Measurements from ENCODE around the gene GNPDA1. TPM values are rescaled to one million over a fixed set of nuclear protein-coding genes. Genes with fewer than 3 reads are reported as not detected.

GNPDA1 gene
- total and polyA plus RNA-seq, 2 of the 8 experiments (the other 6 are each of a cell fraction or from before 2014, with no cell fraction given) = 33.0 to 94.3 TPM

- Histone ChIP-seq H3K9me3 (ENCODE audit: insufficient read depth in 2 of 2, low read depth in 1 of 2, low read length in 1 of 2) (no peaks in the 10 kb centered on the region), H3K4ac (replicated peaks; ENCODE audit: insufficient read length, low read depth, low read length) (no peak overlapping the region), H3K56ac (replicated peaks; ENCODE audit: insufficient read length, low read depth, low read length) (no peak overlapping the region), H4K5ac (ENCODE audit: insufficient read length, low read depth, low read length) (no peak overlapping the region), H2BK15ac (ENCODE audit: low read length) (no peak overlapping the region), H2AFZ (ENCODE audit: low read length) (no peak overlapping the region), H2BK120ac (replicated peaks; ENCODE audit: low read depth, low read length) (no peak overlapping the region), H3K4me3 (ENCODE audit: extremely low read depth in 1 of 4, insufficient read depth in 2 of 4, low read depth in 3 of 4, low read length in 4 of 4) (no peak overlapping the region), H3K9ac (replicated peaks in 1 of 4; ENCODE audit: extremely low read depth in 1 of 4, low read depth in 3 of 4, low read length in 3 of 4) (no peak overlapping the region), H3K18ac (ENCODE audit: extremely low read depth, low read length) (no peak overlapping the region), H3K27ac (ENCODE audit: low read depth, low read length) (no peak overlapping the region), H2AK5ac (ENCODE audit: low read depth, low read length) (no peak overlapping the region), H3K79me2 (ENCODE audit: control insufficient read depth in 1 of 2, insufficient read depth in 2 of 2, low read length in 2 of 2) (0 out of 4 replicates have a peak, but pooled peaks cover 0 to 3% of the 10 kb centered on the region in 2 experiments), H4K8ac (ENCODE audit: extremely low read depth, insufficient read depth, low read length) (no peak overlapping the region), H3K27me3 (replicated peaks in 1 of 4; ENCODE audit: control insufficient read depth in 3 of 4, extremely low read depth in 1 of 4, insufficient read depth in 3 of 4, low read length in 3 of 4) (no peaks in the 10 kb centered on the region), H4K20me1 (replicated peaks in 1 of 2; ENCODE audit: control insufficient read depth in 1 of 2, insufficient read depth in 2 of 2, low read length in 2 of 2) (no peaks in the 10 kb centered on the region), H2BK12ac (ENCODE audit: low read depth, low read length) (no peak overlapping the region), H3K23me2 (ENCODE audit: low read depth, low read length) (no peaks in the 10 kb centered on the region), H3K36me3 (ENCODE audit: control insufficient read depth in 2 of 4, insufficient read depth in 4 of 4, low read length in 3 of 4) (peaks cover 0 to 8% (median 1%) of the 10 kb centered on the region in 4 experiments; a peak in 2 of 8 replicates), H3K23ac (ENCODE audit: insufficient read length) (no peak overlapping the region), H3K4me1 (replicated peaks in 1 of 4; ENCODE audit: control insufficient read depth in 3 of 4, insufficient read depth in 4 of 4, low read length in 3 of 4) (no peaks in the 10 kb centered on the region), H3K4me2 (ENCODE audit: insufficient read depth in 1 of 2, low read depth in 2 of 2, low read length in 2 of 2) (no peak overlapping the region), H4K91ac (replicated peaks; ENCODE audit: insufficient read length, low read length) (no peak overlapping the region), H2BK20ac (ENCODE audit: low read length) (no peak overlapping the region), H3K79me1 (ENCODE audit: low read depth, low read length) (no peaks in the 10 kb centered on the region), H2BK5ac (ENCODE audit: low read depth, low read length) (no peak overlapping the region), H3K14ac (ENCODE audit: insufficient read length) (no peak overlapping the region)
- WGBS, 2 experiments (ENCODE audit: extremely low coverage in 1 of 2, insufficient coverage in 1 of 2, insufficient read length in 1 of 2, insufficient replicate concordance in 2 of 2, low coverage in 1 of 2, low lambda C conversion rate in 2 of 2, missing lambda C conversion rate in 1 of 2) = 47% methylated on average over 2 of the region's 2 CpGs; no CpG with 5 or more reads in 1 of the 2 experiments
- DNase-seq (ENCODE audit: low read depth in 1 of 2, low spot score in 2 of 2) = peak in 1 of 2 experiments; percentile 79
- ChIA-PET POLR2A (ENCODE audit: partially characterized antibody) (interaction anchor here (0.7 kb wide), 1 partner anchor 111 kb away, joined by 3 read pairs; no protein-coding TSS in a partner anchor), CTCF (ENCODE audit: partially characterized antibody) (interaction anchor here (0.7 to 8.6 kb wide), 28 partner anchors 8 to 1728 kb away, joined by 3 to 113 read pairs (median 4); partner anchors contain the start of genes GNPDA1 and RNF14)
- peak; percentile 92 for FAIRE-seq
- no peak for TF ChIP-seq FOSL1 (IDR thresholded peaks at IDR 0.05; ENCODE audit: insufficient read depth, low read depth, low read length)
- TF ChIP-seq RNF2 (IDR thresholded peaks at IDR 0.05; ENCODE audit: borderline replicate concordance, low read depth, low read length, missing control alignments, poor library complexity, severe bottlenecking) = no peak
- no peak for TF ChIP-seq PHF8 (conservative IDR thresholded peaks at IDR 0.05; ENCODE audit: low read depth, low read length)
- TF ChIP-seq CREB1 (IDR thresholded peaks at IDR 0.05) = no peak
- no peak for TF ChIP-seq JUN (IDR thresholded peaks at IDR 0.05; ENCODE audit: low read depth, low read length)
- peak; percentile 55 to 66 for TF ChIP-seq RAD21 (IDR thresholded peaks at IDR 0.05 in 1 of 2, conservative IDR thresholded peaks at IDR 0.05 in 1 of 2; ENCODE audit: low read depth in 2 of 2, low read length in 2 of 2)
- TF ChIP-seq, protein P1, sequence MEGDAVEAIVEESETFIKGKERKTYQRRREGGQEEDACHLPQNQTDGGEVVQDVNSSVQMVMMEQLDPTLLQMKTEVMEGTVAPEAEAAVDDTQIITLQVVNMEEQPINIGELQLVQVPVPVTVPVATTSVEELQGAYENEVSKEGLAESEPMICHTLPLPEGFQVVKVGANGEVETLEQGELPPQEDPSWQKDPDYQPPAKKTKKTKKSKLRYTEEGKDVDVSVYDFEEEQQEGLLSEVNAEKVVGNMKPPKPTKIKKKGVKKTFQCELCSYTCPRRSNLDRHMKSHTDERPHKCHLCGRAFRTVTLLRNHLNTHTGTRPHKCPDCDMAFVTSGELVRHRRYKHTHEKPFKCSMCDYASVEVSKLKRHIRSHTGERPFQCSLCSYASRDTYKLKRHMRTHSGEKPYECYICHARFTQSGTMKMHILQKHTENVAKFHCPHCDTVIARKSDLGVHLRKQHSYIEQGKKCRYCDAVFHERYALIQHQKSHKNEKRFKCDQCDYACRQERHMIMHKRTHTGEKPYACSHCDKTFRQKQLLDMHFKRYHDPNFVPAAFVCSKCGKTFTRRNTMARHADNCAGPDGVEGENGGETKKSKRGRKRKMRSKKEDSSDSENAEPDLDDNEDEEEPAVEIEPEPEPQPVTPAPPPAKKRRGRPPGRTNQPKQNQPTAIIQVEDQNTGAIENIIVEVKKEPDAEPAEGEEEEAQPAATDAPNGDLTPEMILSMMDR (IDR thresholded peaks at IDR 0.05; ENCODE audit: control extremely low read depth in 1 of 3, insufficient read depth in 1 of 3, low read depth in 1 of 3, low read length in 3 of 3) = peak in 2 of 3 experiments; percentile 49 to 69; a peak in 2 of 4 replicates
- no peak for TF ChIP-seq CBX5 (IDR thresholded peaks at IDR 0.05; ENCODE audit: low read depth, low read length)
- TF ChIP-seq RXRA (IDR thresholded peaks at IDR 0.05; ENCODE audit: insufficient read depth, low read depth, low read length) = no peak
These were observed 20.4 kb downstream of the GNPDA1 start for GRCh38 chr5:141992349-141992963.

All from H1 (cell line).